NCI-H1436 treated with DMSO at 0.1 percent for 48 hours (cell line): ENCODE data around the gene SCAMP5.

Experiments used
- DNase-seq: peaks from one replicate; lab custom pipeline; 2025; lab: John Stamatoyannopoulos, UW

Gene SCAMP5

GRCh38 chr15:75023181-75023871 lies 28.0 kb downstream of the SCAMP5 start, which contains the start of gene PPCDC:
TSS of gene PPCDC (plus strand) at chr15:75023590. CDS start at chr15:75028319, 4,729 bp downstream.
- DNase-seq = peak; percentile 81

- no peak for DNase-seq
Observed at GRCh38 chr15:75023872-75024636, 28.7 kb downstream of the SCAMP5 start.

- no peak for DNase-seq
Observed at GRCh38 chr15:75025107-75025506, 29.7 kb downstream of the SCAMP5 start.

- no peak for DNase-seq
Observed at GRCh38 chr15:75025548-75026260, 30.3 kb downstream of the SCAMP5 start.

GRCh38 chr15:75027551-75027950 lies 32.2 kb downstream of the SCAMP5 start:
- no peak for DNase-seq

GRCh38 chr15:75028991-75029377 lies 33.6 kb downstream of the SCAMP5 start:
- no peak for DNase-seq

DNA sequence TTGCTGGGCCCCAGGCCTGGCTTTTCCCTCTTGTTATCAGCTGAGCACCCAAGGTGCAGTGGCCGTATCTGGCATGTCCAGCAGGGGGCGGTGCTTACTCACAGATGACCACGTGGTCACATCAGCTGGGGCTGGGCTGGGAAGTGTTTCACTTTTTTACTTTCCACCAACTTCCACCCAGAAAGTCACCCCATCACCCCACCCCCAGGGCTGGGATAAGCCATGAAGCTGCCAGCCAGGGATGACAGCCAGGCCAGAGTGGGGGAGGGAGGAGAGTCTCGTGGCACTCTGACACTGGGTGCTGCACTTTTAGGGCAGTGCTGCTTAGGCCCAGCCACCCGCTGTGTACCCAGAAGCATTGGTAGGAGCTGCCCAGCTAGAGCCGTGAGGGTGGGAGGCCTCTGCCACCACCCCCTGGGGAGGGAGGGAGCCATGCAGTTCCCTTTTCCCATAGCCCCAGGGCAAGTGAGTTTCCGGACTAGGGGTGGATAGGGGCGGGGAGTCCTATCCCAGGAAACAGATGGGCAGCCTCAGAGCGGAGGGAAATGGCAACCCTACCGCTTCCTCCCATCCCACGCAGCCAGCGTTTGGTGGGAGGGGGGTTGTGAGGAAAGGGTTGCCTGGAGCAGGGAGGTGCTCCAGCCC lies 34.1 kb downstream of the SCAMP5 start:
- no peak for DNase-seq

- no peak for DNase-seq
Observed at GRCh38 chr15:75030023-75030413, 34.7 kb downstream of the SCAMP5 start.

DNA sequence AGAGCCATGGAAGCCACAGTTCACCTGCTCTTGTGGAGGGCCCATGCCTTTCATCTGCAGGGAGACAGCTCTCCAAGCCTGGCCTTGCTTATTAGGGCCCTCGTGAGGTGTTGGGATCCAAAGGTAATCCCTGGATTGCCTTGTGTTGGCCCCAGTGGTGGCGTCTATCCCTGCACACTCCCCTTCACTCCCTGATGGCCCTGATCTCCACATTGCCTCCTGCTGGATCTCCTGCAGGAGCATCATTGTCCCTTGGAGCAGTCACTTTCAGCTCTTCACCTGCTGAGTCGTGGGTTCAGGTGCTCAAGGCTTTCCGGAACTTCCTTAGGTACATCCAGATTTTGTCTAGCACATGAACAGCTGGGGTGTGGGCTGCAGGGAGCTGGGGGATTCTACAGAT lies 35.1 kb downstream of the SCAMP5 start:
- no peak for DNase-seq

- no peak for DNase-seq
Observed at GRCh38 chr15:75031848-75032247, 36.5 kb downstream of the SCAMP5 start.

- no peak for DNase-seq
Observed at GRCh38 chr15:75032395-75032794, 37.0 kb downstream of the SCAMP5 start.

GRCh38 chr15:75033809-75034208 lies 38.4 kb downstream of the SCAMP5 start:
- DNase-seq = no peak

- no peak for DNase-seq
Observed at GRCh38 chr15:75034615-75035014, 39.3 kb downstream of the SCAMP5 start.

- DNase-seq = no peak
Observed at GRCh38 chr15:75036212-75036616, 40.9 kb downstream of the SCAMP5 start.

- DNase-seq = no peak
Observed at GRCh38 chr15:75037685-75038084, 42.3 kb downstream of the SCAMP5 start.

DNA sequence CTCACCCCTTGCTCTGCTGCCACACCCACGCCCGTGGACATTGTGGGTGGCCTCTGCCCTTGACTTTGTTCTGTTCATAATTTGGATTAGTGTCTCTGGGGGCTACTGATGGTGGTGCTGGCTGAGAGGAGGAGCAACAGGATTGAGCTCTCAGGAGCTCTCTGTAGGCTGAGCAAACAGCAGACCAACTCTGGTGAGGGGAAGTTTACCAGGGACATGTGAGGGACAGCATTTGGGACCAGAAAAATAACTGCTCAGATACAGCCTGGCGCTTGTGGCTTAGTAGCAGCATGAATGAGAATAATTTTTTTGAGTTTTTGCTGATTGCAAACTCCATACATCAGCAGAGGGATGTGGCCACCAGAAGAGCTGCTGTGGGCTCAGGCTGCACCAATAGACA lies 42.9 kb downstream of the SCAMP5 start:
- DNase-seq = no peak

DNA sequence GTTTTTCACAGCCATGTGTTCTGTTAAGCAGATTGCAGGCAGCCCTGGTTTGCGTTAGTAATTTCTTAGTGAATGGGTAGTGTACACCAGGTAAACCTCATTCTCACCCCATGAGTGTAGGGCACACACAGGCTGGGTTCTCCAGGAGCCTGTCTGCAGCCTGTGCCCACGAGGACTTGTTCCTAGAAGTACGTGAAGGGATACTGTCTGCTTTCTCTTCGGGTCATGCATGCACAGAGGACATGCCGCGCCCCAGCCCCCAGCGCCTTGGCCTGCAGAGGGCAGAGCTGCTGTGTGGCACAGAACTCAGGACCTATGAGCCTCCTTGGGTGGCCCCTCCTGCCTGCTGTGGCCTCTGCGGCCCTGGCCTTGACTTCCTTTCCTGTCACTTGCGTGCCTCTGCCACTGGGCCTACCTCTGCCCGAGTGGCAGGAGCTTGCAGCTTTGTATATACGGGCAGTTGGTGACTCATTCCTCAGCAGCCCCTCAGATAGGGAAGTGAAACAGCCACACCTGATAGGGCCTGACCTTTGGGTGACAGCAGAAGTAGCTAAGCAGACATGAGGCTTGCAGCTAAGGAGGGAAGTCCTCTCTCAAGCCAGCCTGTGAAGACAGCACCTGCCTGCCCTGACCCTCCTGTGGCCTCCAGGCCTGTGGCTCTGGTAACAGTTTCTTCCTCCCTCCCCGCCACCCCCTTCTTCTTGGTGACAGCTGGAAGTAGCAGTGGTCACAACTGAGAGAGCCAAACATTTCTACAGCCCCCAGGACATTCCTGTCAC lies 47.6 kb downstream of the SCAMP5 start:
- no peak for DNase-seq

DNA sequence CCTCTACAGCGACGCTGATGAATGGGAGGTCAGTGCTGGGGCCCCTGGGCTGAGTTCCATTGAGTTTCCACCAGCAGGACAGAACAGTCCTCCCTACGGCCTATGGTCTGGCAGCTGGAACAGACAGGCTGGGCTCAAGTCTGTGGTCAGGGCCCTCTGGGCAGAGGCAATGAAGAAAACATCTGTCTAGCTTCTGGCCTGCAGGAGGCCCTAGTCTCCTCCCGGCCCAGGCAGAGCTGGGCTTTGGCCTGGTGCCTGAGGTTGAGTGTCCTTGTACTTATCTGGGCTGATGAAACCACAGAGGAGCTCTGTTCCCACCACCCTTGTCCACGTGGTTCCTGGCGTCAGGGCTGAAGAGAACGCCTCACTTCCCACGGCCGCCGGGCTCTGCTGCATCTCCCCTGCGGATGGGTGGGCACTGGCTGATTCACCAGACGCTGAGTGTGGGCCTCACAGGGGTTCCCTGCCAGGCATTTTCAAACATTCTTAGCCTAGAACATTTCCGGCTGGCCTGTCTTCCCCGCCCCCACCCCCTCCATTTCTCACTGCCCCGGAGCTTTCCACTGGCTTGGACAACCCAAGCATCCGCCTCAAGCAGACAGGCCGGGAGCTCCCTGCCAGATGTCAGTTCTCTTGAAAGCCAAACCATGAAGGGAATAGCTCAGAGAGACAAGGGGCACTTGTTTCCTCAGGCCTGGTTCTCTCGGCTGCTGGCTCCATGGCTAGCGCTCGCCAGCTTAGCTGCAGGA lies 48.3 kb downstream of the SCAMP5 start:
- no peak for DNase-seq

GRCh38 chr15:75044258-75044878 lies 49.0 kb downstream of the SCAMP5 start:
- DNase-seq = no peak

DNA sequence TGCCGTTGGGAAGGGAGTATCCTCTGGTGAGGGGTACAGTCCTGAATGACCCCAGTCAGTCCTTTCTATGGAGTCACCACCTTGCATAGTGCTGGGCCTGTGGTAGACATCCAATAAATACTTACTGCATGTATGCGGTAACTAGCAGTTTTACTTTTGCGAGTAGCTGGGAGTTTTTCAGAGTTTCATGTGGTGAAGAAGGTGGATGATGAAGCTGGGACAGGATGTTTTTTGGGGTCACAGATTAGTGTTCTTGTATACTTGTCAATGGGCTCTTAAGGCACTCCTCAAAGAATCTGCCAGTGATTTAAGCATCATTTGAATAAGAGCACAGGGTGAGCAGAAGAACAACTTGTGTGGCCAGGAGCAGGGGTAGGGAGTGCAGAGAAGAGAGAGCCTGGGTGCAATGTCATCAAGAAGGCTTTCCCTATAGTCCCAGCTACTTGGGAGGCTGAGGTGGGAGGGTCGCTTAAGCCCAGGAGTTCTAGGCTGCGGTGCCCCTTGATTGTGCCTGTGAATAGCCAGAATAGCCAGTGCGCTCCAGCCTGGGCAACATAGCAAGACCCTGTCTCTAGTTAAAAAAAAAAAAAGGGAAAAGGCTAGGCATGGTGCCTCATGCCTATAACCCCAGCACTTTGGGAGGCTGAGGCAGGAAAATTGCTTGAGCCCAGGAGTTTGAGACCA lies 50.1 kb downstream of the SCAMP5 start:
- DNase-seq = no peak
